ENCODE measurements around the gene MOB3A.

MOB3A gene

GRCh38 chr19:2140138-2140569 lies 44.0 kb upstream of the MOB3A start:
- TF ChIP-seq ZFP30 (CRISPR knock-in tag; IDR thresholded peaks at IDR 0.05) (no peak), TOX (CRISPR knock-in tag; IDR thresholded peaks at IDR 0.05; ENCODE audit: borderline replicate concordance) (no peak), SNAI2 (CRISPR knock-in tag; IDR thresholded peaks at IDR 0.05) (no peak), ISL1 (CRISPR knock-in tag; IDR thresholded peaks at IDR 0.05) (no peak), CSDC2 (CRISPR knock-in tag; IDR thresholded peaks at IDR 0.05) (no peak), TCF4 (CRISPR knock-in tag; IDR thresholded peaks at IDR 0.05; ENCODE audit: borderline replicate concordance) (no peak), ARNTL (CRISPR knock-in tag; IDR thresholded peaks at IDR 0.05; ENCODE audit: borderline replicate concordance, low read depth) (no peak), CSRNP3 (CRISPR knock-in tag; IDR thresholded peaks at IDR 0.05) (no peak)
- TF ChIP-seq, protein P1, sequence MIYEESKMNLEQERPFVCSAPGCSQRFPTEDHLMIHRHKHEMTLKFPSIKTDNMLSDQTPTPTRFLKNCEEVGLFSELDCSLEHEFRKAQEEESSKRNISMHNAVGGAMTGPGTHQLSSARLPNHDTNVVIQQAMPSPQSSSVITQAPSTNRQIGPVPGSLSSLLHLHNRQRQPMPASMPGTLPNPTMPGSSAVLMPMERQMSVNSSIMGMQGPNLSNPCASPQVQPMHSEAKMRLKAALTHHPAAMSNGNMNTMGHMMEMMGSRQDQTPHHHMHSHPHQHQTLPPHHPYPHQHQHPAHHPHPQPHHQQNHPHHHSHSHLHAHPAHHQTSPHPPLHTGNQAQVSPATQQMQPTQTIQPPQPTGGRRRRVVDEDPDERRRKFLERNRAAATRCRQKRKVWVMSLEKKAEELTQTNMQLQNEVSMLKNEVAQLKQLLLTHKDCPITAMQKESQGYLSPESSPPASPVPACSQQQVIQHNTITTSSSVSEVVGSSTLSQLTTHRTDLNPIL (CRISPR knock-in tag; IDR thresholded peaks at IDR 0.05; ENCODE audit: low read depth) = no peak
- TF ChIP-seq, protein P2, sequence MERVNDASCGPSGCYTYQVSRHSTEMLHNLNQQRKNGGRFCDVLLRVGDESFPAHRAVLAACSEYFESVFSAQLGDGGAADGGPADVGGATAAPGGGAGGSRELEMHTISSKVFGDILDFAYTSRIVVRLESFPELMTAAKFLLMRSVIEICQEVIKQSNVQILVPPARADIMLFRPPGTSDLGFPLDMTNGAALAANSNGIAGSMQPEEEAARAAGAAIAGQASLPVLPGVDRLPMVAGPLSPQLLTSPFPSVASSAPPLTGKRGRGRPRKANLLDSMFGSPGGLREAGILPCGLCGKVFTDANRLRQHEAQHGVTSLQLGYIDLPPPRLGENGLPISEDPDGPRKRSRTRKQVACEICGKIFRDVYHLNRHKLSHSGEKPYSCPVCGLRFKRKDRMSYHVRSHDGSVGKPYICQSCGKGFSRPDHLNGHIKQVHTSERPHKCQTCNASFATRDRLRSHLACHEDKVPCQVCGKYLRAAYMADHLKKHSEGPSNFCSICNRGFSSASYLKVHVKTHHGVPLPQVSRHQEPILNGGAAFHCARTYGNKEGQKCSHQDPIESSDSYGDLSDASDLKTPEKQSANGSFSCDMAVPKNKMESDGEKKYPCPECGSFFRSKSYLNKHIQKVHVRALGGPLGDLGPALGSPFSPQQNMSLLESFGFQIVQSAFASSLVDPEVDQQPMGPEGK (CRISPR knock-in tag; IDR thresholded peaks at IDR 0.05; ENCODE audit: borderline replicate concordance) = no peak
- TF ChIP-seq, protein P3, sequence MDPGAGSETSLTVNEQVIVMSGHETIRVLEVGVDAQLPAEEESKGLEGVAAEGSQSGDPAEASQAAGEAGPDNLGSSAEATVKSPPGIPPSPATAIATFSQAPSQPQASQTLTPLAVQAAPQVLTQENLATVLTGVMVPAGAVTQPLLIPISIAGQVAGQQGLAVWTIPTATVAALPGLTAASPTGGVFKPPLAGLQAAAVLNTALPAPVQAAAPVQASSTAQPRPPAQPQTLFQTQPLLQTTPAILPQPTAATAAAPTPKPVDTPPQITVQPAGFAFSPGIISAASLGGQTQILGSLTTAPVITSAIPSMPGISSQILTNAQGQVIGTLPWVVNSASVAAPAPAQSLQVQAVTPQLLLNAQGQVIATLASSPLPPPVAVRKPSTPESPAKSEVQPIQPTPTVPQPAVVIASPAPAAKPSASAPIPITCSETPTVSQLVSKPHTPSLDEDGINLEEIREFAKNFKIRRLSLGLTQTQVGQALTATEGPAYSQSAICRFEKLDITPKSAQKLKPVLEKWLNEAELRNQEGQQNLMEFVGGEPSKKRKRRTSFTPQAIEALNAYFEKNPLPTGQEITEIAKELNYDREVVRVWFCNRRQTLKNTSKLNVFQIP (CRISPR knock-in tag; IDR thresholded peaks at IDR 0.05; ENCODE audit: borderline replicate concordance, low read depth) = no peak
- ATAC-seq = no peak

GRCh38 chr19:2139385-2140137 lies 43.4 kb upstream of the MOB3A start:
- ATAC-seq = no peak
- TF ChIP-seq GLIS3 (CRISPR knock-in tag; IDR thresholded peaks at IDR 0.05) (no peak), ZC3H10 (CRISPR knock-in tag; IDR thresholded peaks at IDR 0.05) (no peak), TCF4 (CRISPR knock-in tag; IDR thresholded peaks at IDR 0.05; ENCODE audit: borderline replicate concordance) (no peak), ZNF8 (CRISPR knock-in tag; IDR thresholded peaks at IDR 0.05) (no peak), OSR1 (CRISPR knock-in tag; IDR thresholded peaks at IDR 0.05) (no peak), ZFP3 (CRISPR knock-in tag; IDR thresholded peaks at IDR 0.05) (no peak)
- TF ChIP-seq, protein P4, sequence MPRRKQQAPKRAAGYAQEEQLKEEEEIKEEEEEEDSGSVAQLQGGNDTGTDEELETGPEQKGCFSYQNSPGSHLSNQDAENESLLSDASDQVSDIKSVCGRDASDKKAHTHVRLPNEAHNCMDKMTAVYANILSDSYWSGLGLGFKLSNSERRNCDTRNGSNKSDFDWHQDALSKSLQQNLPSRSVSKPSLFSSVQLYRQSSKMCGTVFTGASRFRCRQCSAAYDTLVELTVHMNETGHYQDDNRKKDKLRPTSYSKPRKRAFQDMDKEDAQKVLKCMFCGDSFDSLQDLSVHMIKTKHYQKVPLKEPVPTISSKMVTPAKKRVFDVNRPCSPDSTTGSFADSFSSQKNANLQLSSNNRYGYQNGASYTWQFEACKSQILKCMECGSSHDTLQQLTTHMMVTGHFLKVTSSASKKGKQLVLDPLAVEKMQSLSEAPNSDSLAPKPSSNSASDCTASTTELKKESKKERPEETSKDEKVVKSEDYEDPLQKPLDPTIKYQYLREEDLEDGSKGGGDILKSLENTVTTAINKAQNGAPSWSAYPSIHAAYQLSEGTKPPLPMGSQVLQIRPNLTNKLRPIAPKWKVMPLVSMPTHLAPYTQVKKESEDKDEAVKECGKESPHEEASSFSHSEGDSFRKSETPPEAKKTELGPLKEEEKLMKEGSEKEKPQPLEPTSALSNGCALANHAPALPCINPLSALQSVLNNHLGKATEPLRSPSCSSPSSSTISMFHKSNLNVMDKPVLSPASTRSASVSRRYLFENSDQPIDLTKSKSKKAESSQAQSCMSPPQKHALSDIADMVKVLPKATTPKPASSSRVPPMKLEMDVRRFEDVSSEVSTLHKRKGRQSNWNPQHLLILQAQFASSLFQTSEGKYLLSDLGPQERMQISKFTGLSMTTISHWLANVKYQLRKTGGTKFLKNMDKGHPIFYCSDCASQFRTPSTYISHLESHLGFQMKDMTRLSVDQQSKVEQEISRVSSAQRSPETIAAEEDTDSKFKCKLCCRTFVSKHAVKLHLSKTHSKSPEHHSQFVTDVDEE (CRISPR knock-in tag; IDR thresholded peaks at IDR 0.05) = no peak
- TF ChIP-seq, protein P1 (CRISPR knock-in tag; IDR thresholded peaks at IDR 0.05; ENCODE audit: low read depth) = no peak
- TF ChIP-seq, protein P3 (CRISPR knock-in tag; IDR thresholded peaks at IDR 0.05; ENCODE audit: borderline replicate concordance, low read depth) = no peak

Measured in SK-N-SH treated with all-trans-retinoic acid at 6 μM for 48 hours (cell line).